ENCODE data around the gene STUM.
A peak's percentile ranks its signal among the peaks of the same experiment; 100 is the strongest.

Gene STUM

DNA sequence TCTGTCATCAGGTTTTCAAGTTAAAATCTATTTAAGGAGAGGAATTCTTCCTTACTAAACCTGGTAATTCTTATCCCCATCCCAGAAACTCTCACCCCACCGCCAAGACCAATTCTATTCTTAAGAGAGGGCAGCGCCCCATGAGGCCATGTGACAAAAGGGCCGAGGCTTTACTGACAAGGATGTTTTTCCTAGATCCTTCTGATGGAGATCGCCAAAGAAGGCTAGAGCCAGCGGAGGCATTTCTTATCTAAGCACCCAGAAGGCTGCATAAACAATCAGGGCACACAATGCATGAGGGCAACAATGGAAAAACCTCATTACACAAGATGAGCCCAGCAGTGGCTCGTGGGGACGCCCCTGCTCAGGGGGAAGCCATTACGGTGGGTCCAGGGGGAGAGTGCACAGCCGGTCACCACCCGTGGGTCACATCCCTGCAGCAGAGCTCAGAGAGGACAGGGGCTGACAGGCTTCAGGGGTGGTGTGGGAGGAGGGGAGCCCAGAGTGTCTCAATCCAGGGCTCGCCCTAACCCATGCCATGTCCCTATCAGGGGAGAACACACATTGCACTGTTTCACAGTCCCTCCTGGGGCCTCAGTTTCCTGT is 101.8 kb downstream of the STUM start:
- no peak for TF ChIP-seq FOXP2 (optimal IDR thresholded peaks at IDR 0.05; ENCODE audit: control extremely low read depth, extremely low read length, insufficient read depth)
- TF ChIP-seq POLR2AphosphoS5 (IDR thresholded peaks at IDR 0.05; ENCODE audit: borderline replicate concordance, low read depth, low read length): no peak
- no peak for TF ChIP-seq EZH2 (IDR thresholded peaks at IDR 0.05)
- Histone ChIP-seq H3K9ac (ENCODE audit: insufficient read length) (no peak overlapping the region), H3K4me3 (no peak overlapping the region), H3K9me3 (ENCODE audit: low read depth, low read length) (no peaks in the 10 kb centered on the region), H3K36me3 (ENCODE audit: insufficient read depth, low read length) (no peaks in the 10 kb centered on the region; the same call in 1 of the 2 replicates), H3K27ac (no peak overlapping the region)
- DNase-seq (ENCODE audit: low read depth, low spot score): no peak

GRCh38 chr1:226651041-226651731 is 102.6 kb downstream of the STUM start:
- Histone ChIP-seq H3K4me3 (no peak overlapping the region), H3K27ac (no peak overlapping the region), H3K36me3 (ENCODE audit: insufficient read depth, low read length) (no peaks in the 10 kb centered on the region; the same call in 1 of the 2 replicates), H3K9me3 (ENCODE audit: low read depth, low read length) (no peaks in the 10 kb centered on the region), H3K9ac (ENCODE audit: insufficient read length) (no peak overlapping the region)
- TF ChIP-seq FOXP2 (optimal IDR thresholded peaks at IDR 0.05; ENCODE audit: control extremely low read depth, extremely low read length, insufficient read depth) (no peak), POLR2AphosphoS5 (IDR thresholded peaks at IDR 0.05; ENCODE audit: borderline replicate concordance, low read depth, low read length) (no peak), EZH2 (IDR thresholded peaks at IDR 0.05) (no peak)
- no peak for DNase-seq (ENCODE audit: low read depth, low spot score)

DNA sequence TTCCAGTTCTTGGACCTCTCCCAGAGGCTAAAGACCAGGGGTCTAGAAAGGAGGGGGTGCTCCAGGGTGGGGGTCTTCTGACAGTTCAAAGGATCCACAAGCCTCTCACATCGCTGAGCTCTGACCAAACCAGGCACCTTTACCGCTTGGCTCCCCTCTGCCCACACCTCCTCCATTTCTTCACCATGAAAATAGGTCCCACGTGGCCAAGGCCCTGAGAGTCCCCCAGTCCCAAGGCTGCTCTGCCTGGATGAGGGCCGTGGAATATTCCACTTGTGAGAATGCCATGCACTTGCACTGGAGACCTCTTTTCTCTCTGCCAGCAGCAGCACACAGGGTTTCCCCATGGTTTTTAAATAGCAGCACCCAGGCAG is 103.2 kb downstream of the STUM start:
- no peak overlapping the region for H3K9ac ChIP-seq (ENCODE audit: insufficient read length)
- no peaks in the 10 kb centered on the region; the same call in 1 of the 2 replicates for H3K36me3 ChIP-seq (ENCODE audit: insufficient read depth, low read length)
- H3K4me3 ChIP-seq: no peak overlapping the region
- DNase-seq (ENCODE audit: low read depth, low spot score): no peak
- H3K27ac ChIP-seq: no peak overlapping the region
- no peak for TF ChIP-seq FOXP2 (optimal IDR thresholded peaks at IDR 0.05; ENCODE audit: control extremely low read depth, extremely low read length, insufficient read depth)
- TF ChIP-seq POLR2AphosphoS5 (IDR thresholded peaks at IDR 0.05; ENCODE audit: borderline replicate concordance, low read depth, low read length): no peak
- TF ChIP-seq EZH2 (IDR thresholded peaks at IDR 0.05): no peak
- no peaks in the 10 kb centered on the region for H3K9me3 ChIP-seq (ENCODE audit: low read depth, low read length)

- H3K4me3 ChIP-seq: no peak overlapping the region
- no peaks in the 10 kb centered on the region; the same call in 1 of the 2 replicates for H3K36me3 ChIP-seq (ENCODE audit: insufficient read depth, low read length)
- TF ChIP-seq FOXP2 (optimal IDR thresholded peaks at IDR 0.05; ENCODE audit: control extremely low read depth, extremely low read length, insufficient read depth) (no peak), EZH2 (IDR thresholded peaks at IDR 0.05) (no peak), POLR2AphosphoS5 (IDR thresholded peaks at IDR 0.05; ENCODE audit: borderline replicate concordance, low read depth, low read length) (no peak)
- no peaks in the 10 kb centered on the region for H3K9me3 ChIP-seq (ENCODE audit: low read depth, low read length)
- H3K27ac ChIP-seq: no peak overlapping the region
- DNase-seq (ENCODE audit: low read depth, low spot score): no peak
- H3K9ac ChIP-seq (ENCODE audit: insufficient read length): no peak overlapping the region
Measured at GRCh38 chr1:226652613-226653012, 104.0 kb downstream of the STUM start.

DNA sequence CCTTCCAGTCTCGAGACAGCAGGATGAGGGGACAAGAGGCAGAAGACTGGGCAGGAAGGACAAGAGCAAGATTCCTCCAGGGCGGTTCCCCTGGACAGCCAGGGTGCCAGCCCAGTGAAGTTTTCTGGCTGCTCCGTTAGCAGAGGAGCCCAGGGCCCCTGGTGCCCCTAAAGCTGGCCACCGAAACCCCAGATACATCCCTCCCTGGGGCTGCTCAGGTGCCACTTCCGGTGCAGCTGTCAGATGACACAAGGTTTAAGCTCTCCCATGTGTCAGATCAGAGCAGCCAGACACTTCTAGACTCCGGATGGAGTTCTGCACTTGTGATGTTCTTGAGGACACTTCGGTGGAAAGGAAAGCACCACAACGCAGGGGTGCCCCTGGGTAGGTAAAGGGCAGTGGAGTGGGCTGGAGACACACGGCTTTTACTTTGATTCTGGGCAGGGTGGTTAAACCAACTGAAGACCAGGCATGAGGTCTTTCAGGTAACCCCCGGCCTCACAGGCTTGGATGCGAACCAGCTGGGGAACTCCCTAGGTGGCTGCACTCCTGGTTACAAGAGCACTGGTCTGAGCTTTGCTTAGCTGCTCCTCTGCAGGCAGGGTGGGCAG is 104.9 kb downstream of the STUM start:
- DNase-seq (ENCODE audit: low read depth, low spot score): no peak
- no peak overlapping the region for H3K27ac ChIP-seq
- H3K36me3 ChIP-seq (ENCODE audit: insufficient read depth, low read length): no peaks in the 10 kb centered on the region
- H3K9ac ChIP-seq (ENCODE audit: insufficient read length): no peak overlapping the region
- no peak overlapping the region for H3K4me3 ChIP-seq
- TF ChIP-seq FOXP2 (optimal IDR thresholded peaks at IDR 0.05; ENCODE audit: control extremely low read depth, extremely low read length, insufficient read depth) (no peak), EZH2 (IDR thresholded peaks at IDR 0.05) (no peak), POLR2AphosphoS5 (IDR thresholded peaks at IDR 0.05; ENCODE audit: borderline replicate concordance, low read depth, low read length) (no peak)
- no peaks in the 10 kb centered on the region for H3K9me3 ChIP-seq (ENCODE audit: low read depth, low read length)

- no peak for TF ChIP-seq FOXP2 (optimal IDR thresholded peaks at IDR 0.05; ENCODE audit: control extremely low read depth, extremely low read length, insufficient read depth)
- no peak for TF ChIP-seq EZH2 (IDR thresholded peaks at IDR 0.05)
- TF ChIP-seq POLR2AphosphoS5 (IDR thresholded peaks at IDR 0.05; ENCODE audit: borderline replicate concordance, low read depth, low read length): no peak
- H3K4me3 ChIP-seq: no peak overlapping the region
- no peaks in the 10 kb centered on the region for H3K9me3 ChIP-seq (ENCODE audit: low read depth, low read length)
- H3K36me3 ChIP-seq (ENCODE audit: insufficient read depth, low read length): no peaks in the 10 kb centered on the region
- no peak overlapping the region for H3K27ac ChIP-seq
- H3K9ac ChIP-seq (ENCODE audit: insufficient read length): no peak overlapping the region
- no peak for DNase-seq (ENCODE audit: low read depth, low spot score)
Measured at GRCh38 chr1:226654046-226654667, 105.6 kb downstream of the STUM start.

GRCh38 chr1:226654668-226655055 is 106.1 kb downstream of the STUM start:
- Histone ChIP-seq H3K36me3 (ENCODE audit: insufficient read depth, low read length) (no peaks in the 10 kb centered on the region), H3K4me3 (no peak overlapping the region), H3K9me3 (ENCODE audit: low read depth, low read length) (no peaks in the 10 kb centered on the region), H3K27ac (0 out of 2 replicates have a peak overlapping the region, but pooled peaks have one; percentile 19), H3K9ac (ENCODE audit: insufficient read length) (no peak overlapping the region)
- no peak for DNase-seq (ENCODE audit: low read depth, low spot score)
- TF ChIP-seq EZH2 (IDR thresholded peaks at IDR 0.05) (no peak), POLR2AphosphoS5 (IDR thresholded peaks at IDR 0.05; ENCODE audit: borderline replicate concordance, low read depth, low read length) (no peak), FOXP2 (optimal IDR thresholded peaks at IDR 0.05; ENCODE audit: control extremely low read depth, extremely low read length, insufficient read depth) (no peak)
